GM18508 (cell line): ENCODE results near the gene LCOR.

Source experiments
- ATAC-seq: cut with Tn5 transposase; IDR thresholded peaks from one replicate; pipeline ENCODE4 v1.9.1; 2021; ENCODE audit warnings: moderate number of reproducible peaks; ENCODE audit not compliant: insufficient read depth, unreplicated experiment

Gene LCOR

GRCh38 chr10:97003804-97004201 lies 171.7 kb downstream of the LCOR start:
- no peak for ATAC-seq

- ATAC-seq: no peak
Observed at GRCh38 chr10:97004591-97004990, 172.5 kb downstream of the LCOR start.

- no peak for ATAC-seq
Observed at GRCh38 chr10:97005349-97005748, 173.3 kb downstream of the LCOR start.

- ATAC-seq: no peak
Observed at GRCh38 chr10:97006364-97006763, 174.3 kb downstream of the LCOR start.

- no peak for ATAC-seq
Observed at GRCh38 chr10:97007417-97007816, 175.3 kb downstream of the LCOR start.

GRCh38 chr10:97010695-97011206 lies 178.7 kb downstream of the LCOR start:
- no peak for ATAC-seq

GRCh38 chr10:97011397-97011796 lies 179.3 kb downstream of the LCOR start:
- no peak for ATAC-seq

- no peak for ATAC-seq
Observed at GRCh38 chr10:97012470-97012869, 180.4 kb downstream of the LCOR start.

GRCh38 chr10:97013568-97013967 lies 181.5 kb downstream of the LCOR start:
- ATAC-seq: no peak

GRCh38 chr10:97013983-97014382 lies 181.9 kb downstream of the LCOR start:
- ATAC-seq: no peak

GRCh38 chr10:97015240-97015639 lies 183.1 kb downstream of the LCOR start:
- ATAC-seq: no peak

- peak; percentile 55 for ATAC-seq
Observed at GRCh38 chr10:97016728-97017473, 184.8 kb downstream of the LCOR start.

GRCh38 chr10:97017474-97017903 lies 185.4 kb downstream of the LCOR start:
- no peak for ATAC-seq

- ATAC-seq: no peak
Observed at GRCh38 chr10:97018251-97019212, 186.4 kb downstream of the LCOR start.

GRCh38 chr10:97019213-97019844 lies 187.2 kb downstream of the LCOR start:
- no peak for ATAC-seq

- no peak for ATAC-seq
Observed at GRCh38 chr10:97020452-97021400, 188.6 kb downstream of the LCOR start.

GRCh38 chr10:97022616-97023015 lies 190.5 kb downstream of the LCOR start:
- ATAC-seq: no peak

GRCh38 chr10:97023401-97024167 lies 191.5 kb downstream of the LCOR start:
- ATAC-seq: no peak
